GM19043 (cell line): Measurements from ENCODE around the gene FOCAD.

Experiments
- ATAC-seq: cut with Tn5 transposase; IDR thresholded peaks from one replicate; pipeline ENCODE4 v1.9.1; 2021; ENCODE audit warnings: low read depth; ENCODE audit not compliant: unreplicated experiment

Gene FOCAD

GRCh38 chr9:20783057-20784038, 99.3 kb downstream of the FOCAD start:
- ATAC-seq, result no peak

GRCh38 chr9:20784196-20784595, 100.1 kb downstream of the FOCAD start:
- no peak for ATAC-seq

GRCh38 chr9:20786807-20787206, 102.7 kb downstream of the FOCAD start:
- no peak for ATAC-seq

GRCh38 chr9:20788526-20789451, 104.7 kb downstream of the FOCAD start:
- ATAC-seq, result no peak

GRCh38 chr9:20790721-20791120, 106.7 kb downstream of the FOCAD start:
- no peak for ATAC-seq

- no peak for ATAC-seq
These were observed 107.6 kb downstream of the FOCAD start for GRCh38 chr9:20791682-20792081.

GRCh38 chr9:20804489-20805250, 120.6 kb downstream of the FOCAD start:
- ATAC-seq, result no peak

- no peak for ATAC-seq
These were observed 121.7 kb downstream of the FOCAD start for GRCh38 chr9:20805766-20806165.

- ATAC-seq, result no peak
These were observed 123.9 kb downstream of the FOCAD start for GRCh38 chr9:20808002-20808401.

- ATAC-seq, result no peak
These were observed 127.8 kb downstream of the FOCAD start for GRCh38 chr9:20811872-20812271.

- no peak for ATAC-seq
These were observed 132.1 kb downstream of the FOCAD start for GRCh38 chr9:20815923-20816703.

GRCh38 chr9:20823051-20823450, 139.0 kb downstream of the FOCAD start:
- no peak for ATAC-seq

- no peak for ATAC-seq
These were observed 147.0 kb downstream of the FOCAD start for GRCh38 chr9:20831028-20831427.

GRCh38 chr9:20832775-20833174, 148.7 kb downstream of the FOCAD start:
- ATAC-seq, result no peak

GRCh38 chr9:20835377-20836286, 151.6 kb downstream of the FOCAD start:
- ATAC-seq, result no peak

- no peak for ATAC-seq
These were observed 153.1 kb downstream of the FOCAD start for GRCh38 chr9:20837166-20837565.

- no peak for ATAC-seq
These were observed 154.2 kb downstream of the FOCAD start for GRCh38 chr9:20838218-20838617.

- no peak for ATAC-seq
These were observed 160.9 kb downstream of the FOCAD start for GRCh38 chr9:20844916-20845315.

GRCh38 chr9:20848490-20848889, 164.4 kb downstream of the FOCAD start:
- no peak for ATAC-seq
